COLO668 (cell line): ENCODE results near the gene OTUD3.
"Not testable (repeated sequence)": the region's sequence is repeated elsewhere in the genome, so short reads cannot be mapped to it uniquely, and the experiment has no call there.

Experiments
- DNase-seq: peaks from one replicate; lab custom pipeline; 2025; ENCODE audit not compliant: unreplicated experiment; lab: John Stamatoyannopoulos, UW

The OTUD3 gene

DNA sequence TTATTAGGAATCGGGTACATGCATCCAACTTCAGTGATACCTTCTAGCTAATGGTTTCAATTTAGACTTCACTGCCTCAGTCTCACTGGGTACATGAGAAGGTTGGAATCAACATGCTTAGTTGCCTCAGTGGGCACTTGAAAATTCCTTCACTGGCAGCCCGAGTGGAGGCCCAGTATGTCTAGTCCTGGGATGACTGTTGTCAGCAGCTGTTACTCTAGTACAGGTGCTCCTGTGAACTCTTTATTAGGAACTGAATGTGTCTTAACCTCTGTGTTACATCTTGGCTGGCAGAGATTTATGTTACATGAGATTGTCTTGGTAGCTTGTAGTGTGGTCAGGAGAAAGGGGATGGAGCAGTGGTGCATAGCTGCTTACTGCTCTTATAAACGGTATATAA, 27.8 kb downstream of the OTUD3 start:
- DNase-seq, result no peak

DNA sequence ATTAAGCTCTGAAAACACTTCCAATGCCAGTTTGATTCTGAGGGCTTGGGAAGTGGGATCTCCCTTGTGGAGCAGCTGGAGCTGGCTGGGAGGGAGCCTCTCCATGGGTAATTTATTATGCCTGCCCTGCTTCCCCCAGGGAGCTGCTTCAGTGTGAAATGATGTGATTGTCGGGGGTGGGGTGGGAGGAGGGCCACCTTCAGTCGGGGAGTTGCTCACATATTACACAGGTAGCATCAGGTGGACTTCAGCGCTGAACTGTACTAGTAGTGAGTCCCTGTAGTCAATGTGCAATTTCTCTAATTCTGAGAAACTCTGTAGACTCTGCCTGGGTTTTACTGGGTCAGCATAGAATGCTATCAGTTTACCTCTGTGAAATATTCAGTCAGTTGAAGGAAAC, 28.5 kb downstream of the OTUD3 start:
- no peak for DNase-seq

DNA sequence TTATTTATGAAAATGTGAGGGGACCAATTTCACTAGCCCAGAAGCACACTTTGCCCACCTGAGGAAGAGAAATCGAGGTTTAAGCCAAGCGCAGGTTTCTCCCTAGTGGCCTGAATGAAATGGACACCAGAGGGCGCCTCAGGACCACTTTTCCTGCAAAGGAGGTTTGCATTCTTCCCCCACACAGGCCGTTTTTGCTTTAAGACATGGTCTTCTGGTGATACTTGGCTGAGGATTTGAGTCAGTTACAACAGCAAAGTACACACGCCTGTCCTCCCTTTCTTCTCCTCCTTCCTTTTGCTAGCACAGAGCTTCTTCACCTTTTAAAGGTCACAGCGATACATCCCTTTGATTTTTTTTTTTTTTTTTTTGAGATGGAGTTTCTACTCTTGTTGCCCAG, 35.9 kb downstream of the OTUD3 start:
- peak; percentile 88 for DNase-seq

DNA sequence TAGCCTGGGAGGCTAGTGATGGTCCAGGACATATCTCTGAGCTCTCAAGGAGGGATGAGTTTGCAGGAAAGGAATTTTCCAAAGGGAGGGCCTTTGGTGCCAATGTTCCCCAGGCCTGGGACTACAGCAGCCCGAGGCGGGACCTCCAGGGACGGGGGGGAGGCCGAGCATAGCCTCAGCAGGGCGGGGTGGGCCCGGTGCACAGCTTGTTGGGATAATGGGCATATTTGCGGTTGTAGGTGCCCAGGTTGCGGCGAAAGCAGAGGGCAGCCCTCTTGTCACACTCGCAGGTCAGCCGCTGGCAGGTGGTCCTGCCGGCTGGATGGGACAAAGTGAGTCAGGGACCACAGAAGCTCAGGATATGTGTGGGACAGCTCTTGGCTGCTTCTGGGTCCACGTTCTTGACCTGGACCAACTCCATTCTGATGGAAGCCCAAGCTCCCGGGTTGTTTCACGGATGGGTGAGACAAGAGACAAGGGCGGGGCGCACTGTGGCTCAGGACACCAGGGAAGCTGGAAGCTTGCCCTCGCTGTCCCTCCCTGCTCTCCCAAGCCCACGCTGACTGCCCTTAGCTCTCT, 38.0 kb downstream of the OTUD3 start:
- no peak for DNase-seq

DNA sequence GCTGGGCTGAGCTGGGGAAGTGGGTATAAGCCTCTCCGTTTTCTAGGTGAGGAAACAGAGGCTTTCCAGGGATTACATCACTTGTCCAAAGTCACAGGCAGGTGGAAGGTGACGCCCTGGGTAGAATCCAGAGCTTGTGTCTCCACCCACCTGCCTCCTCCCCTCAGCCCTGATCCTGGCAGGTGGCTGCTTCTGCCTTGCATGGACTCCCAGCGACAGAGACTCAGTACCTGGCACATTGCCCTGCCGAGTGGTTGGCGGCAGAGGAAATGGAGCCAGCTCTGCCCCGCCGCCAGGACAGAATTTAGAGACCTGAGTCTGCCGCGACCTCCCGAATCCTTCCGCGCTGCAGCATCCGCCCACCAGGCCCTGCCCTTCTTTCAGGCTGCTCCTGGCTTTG, 39.1 kb downstream of the OTUD3 start:
- peak; percentile 93 for DNase-seq

DNA sequence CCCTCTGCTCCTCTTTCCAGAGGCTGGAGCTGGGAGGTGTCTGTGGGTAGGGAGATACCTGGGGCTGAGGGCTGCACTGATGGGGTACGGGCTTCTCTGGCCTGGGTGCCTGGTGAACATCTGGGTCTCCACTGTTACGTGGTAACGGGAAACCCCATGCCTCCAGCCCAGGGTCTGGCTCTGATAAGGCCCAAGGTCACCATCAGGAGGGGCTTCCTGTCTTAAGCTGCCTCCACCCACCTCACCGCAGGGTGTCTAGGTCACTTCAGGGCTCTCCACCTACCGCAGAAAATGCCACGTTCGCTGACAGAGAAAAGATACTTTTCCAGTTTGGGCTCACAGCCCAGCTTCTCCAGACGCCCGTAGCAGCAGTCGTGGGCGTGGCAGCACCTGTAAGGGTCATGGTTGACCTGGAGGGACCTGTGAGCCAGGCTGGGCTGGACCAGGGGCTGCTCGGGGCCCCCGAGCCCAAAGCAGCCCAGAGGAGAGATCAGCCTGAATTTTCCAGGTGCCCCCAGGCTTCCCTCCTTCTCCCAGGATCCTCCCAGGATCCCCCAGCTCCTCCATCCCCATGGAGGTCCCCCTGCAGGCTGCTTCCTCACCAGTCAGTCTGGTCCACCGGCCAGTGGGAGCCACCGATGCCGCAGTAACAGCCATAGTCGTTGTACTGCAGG, 40.0 kb downstream of the OTUD3 start:
- no peak for DNase-seq

DNA sequence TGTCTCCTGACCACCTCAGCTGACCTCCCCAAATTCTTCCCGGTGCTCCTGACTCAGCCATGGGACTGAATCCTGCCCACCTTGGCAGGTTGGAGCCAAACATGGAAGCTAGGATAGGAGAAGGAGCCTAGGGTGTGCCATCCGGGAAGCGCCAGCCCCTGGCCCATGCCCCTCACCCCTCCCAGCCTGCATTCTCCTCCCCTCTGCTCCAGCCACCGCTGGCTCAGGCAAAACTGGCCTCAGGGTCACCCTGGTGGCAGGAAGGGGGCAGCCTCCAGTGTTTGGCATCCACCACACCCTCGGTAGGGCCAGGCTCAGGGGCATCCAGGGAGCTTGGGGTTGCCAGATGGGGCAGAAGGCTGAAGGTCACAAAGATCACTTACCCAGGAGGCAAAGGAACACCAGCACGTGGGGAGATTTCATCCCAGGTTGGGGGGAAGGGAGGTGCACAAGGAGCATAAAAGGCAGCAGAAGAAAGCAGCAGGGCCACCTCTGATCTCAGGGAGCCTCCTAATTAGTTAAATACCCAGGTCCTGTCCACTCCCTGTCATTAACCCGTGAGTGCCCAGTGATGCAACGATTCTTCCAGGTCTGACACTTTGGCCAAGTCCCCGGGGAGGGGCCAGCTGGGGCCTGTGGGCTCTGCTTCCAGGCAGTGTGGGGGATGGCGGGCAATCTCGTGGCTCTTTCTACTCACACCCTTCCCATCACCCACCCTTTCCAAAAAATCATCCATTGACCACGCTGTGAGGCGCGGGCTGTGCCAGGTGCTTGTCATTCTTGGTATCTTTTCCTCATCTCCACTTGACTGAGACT, 41.1 kb downstream of the OTUD3 start, which contains the start of gene PLA2G2E:
PLA2G2E (minus strand) TSS at position 481 of the 816 bp plus-strand sequence; CDS start at position 423, 58 bp downstream.
- DNase-seq, result no peak

DNA sequence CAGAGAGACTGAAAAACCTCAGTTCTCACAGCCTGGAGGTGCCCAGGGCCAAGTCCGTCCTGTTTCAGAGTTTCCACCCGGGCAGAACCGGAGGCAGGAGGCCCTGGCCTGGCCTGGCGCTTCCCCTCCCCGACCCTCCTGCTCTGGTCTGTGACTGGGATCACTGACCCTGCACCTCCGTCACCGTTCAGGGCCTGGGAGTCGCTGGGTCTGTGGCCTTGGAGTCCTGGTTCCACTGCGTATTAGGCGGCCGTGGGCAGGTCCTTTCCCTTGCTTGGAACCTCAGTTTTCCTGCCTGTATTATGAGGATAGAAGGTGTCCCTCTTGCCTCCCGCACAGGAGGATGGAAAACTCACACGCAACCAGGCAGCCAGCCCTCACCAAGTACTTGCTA, 41.8 kb downstream of the OTUD3 start:
- DNase-seq, result no peak

DNA sequence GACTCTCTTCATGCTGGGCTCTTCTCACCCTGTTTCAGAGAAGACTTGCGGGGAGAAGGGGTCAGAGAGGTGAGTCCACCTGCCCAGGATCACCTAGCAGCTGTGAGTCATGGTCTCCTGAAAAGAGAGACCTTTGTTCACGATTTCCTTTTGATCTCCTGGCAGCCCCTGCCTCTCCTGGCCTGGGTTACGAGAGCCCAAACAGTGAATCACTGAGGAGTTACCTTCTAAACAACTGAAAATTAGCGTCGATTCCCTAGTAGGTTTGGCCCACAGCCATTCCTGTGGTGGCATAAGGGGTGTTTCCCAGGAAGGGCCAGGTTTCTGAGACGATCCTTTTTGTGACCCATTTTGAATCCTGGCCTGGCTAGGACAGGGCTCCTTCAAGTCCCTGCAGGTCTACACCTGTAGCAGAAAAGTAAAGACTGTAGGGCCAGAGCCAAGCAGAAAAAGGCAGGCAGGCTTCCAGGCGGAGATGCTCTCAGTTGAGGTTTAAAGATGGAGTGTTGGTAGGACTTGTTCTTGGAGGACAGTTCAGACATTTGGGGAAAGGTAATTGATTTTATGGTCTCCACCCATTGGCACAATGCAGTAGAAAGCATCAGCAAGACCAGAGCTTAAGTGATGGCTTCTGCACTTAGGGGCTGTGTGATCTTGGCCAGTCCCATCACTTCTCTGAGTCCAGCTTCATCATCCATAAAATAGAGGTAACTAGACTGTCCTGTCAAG, 43.3 kb downstream of the OTUD3 start:
- DNase-seq, result peak; percentile 50

DNA sequence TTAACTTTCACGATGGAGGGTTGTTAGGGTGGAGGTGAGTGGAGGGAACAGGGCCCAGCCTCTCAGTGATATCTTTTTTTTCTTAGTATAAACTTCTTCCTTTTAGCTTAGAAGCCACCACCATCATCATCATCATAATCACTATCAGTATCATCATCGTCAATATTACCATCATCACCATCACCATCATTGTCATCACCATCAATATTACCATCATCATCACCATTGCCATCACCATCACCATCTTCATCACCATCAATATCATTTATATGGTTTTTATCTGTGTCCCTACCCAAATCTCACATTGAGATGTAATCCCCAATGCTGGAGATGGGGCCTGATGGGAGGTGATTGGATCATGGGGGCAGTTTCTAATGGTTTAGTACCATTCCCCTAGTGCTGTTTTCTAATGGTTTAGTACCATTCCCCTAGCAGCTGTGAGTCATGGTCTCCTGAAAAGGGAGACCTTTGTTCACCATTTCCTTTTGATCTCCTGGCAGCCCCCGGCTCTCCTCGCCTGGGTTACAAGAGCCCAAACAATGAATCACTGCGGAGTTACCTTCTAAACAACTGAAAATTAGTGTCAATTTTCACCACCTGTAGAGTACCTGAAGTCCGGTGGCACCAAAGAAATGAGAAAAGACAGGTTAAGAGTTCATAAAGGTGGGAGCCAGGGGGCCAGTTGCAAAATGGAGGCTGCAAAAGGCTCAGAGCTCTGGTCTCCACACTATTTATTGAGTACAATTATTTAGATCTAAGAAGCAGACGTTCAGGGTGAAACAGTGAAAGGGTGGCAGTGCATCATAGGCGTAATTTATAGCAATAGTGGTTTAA, 44.3 kb downstream of the OTUD3 start:
- peak; percentile 34 for DNase-seq

DNA sequence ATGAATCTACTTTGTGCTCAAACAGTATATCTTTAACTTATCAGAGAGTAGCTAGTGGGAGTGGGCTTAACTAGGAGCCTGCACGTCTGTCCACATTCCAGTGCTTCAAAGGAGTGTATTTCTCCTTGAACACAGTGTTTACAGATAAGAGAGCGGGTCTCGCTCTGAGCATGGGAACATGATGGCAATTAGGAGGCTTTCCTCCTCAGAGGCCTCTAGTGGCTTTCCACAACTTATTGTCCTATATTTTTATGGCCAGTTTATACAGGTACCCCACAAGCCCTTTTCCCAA, 44.9 kb downstream of the OTUD3 start:
- not testable (repeated sequence) for DNase-seq

DNA sequence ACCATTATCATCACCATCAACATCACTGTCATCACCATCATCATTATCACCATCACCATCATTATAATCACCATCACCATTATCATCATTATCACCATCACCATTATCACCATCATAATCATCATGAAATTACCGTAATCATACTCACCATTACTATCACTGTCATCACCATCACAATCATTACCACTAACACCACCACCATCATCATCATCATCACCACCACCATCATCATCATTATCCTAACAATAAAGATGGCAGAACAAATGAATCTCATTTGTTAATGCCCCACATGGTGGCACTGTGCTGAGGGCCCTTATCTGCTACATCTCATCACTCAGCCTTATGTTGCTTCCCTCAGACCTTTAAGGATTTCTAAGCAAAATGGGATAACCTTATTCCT, 50.7 kb downstream of the OTUD3 start:
- no peak for DNase-seq

DNA sequence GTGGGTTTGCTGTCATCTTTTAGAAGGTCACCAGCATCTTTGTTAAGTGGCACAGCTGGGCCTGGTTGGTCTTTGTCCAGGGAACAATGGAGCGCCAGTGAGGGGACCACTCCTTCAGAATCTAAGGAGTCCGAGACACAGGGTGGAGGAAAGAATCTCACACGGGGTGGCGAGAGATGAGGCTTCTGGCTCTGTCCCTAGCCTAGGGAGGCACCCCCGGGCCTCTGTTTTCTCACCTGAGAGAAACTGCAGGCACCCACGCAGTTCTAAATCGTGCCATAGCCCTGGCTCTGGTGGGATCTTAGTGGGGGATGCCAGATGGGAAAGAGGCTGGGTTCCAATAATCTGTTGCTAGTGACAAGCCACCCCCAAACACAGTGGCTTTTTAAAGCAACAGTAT, 52.1 kb downstream of the OTUD3 start:
- DNase-seq, result no peak

DNA sequence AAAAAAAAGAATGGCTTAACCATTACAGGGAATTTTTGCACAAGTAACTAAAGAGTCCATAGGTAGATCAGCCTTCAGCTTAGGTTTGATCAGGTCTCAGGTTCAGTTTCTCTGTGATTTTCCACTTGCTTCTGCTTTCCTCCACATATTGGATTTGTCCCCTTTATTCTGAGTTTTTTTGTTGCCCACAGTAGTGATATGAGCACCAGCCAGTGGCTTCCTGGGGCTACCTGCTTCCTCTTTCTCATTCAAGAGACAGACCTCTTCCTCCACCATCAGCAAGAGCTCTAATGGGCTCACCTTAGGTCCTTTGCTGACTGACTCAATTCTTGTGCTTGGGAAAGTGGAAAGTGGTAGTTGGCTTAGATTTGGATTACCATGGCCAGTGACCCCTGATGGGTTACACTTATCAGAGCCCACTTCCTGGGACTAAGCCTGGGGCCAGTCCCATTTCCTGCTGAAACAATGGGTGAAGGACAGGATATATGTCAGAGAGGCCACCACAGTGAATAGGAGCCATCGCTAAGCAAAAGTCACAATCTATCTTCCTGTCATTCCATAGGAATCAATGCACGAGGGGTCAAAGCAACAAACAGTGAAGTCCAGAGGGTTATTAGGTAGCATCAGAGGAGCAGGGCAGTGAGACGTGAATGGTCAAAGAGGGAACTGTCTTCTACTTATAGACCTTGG, 54.0 kb downstream of the OTUD3 start:
- DNase-seq, result no peak

DNA sequence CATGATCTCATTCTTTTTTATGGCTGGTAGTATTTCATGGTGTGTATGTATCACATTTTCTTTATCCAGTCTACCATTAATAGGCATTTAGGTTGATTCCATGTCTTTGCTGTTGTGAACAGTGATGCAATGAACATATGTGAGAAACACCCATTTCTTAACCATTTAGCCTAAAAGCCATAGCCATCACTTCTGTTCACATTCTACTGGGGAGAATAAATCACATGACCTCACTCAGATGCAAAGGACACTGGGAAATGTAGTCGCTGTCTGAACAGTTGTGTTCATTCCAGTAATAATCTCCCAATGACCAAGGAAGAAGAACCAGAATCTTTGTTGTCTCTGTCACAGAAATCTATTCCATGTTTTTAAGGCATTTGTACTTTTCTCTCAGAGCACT, 56.3 kb downstream of the OTUD3 start:
- DNase-seq, result no peak

DNA sequence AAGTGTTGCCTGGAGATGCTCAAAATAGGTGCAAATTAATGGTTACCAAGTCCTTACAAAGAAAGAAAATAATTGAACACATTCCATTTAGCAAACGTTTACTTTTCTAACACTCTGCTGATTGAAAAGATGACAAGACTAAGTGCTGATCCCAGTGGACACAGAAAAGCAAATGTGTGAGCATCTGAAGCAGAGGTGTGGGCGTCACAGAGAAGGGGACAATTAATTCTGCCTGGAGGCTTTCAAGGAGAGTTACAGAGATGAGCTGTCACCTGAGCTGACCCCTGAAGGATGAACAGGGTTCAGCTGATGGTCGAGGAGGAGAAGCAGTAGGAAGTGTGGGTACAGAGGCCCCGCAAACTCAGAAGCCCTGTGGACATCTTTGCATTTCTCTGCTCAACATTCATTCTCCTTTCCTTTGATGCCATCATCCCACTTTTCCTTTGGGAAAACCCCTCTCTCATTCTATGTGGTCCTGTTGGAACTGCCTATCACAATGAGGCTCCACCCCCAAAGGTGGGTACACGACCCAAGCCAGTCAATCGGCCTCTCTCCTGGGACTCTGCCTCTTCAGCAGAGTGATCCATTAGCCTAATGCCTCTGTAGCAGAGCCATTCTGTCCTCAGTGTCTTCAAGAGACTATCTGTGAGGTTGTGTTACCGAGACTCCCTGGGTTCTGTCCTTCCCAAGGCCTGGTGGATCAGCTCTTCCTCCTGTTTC, 58.5 kb downstream of the OTUD3 start:
- DNase-seq, result no peak

DNA sequence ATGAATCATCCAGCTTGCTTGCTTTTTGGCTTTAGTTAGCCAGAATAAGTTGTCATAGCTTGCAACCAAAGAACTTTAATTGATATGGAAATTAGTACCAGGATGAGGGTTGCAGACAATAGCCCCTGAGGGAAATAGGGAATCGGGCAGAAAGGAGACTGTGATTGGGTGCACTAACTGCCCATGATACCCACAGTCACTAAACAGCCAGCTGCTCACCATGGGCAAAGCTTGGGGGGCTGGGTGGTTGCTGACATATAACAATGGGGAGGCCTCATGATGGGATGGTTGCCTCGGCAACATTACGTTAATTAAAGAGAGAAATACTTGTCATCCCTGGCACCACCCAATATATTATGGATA, 59.0 kb downstream of the OTUD3 start:
- no peak for DNase-seq

DNA sequence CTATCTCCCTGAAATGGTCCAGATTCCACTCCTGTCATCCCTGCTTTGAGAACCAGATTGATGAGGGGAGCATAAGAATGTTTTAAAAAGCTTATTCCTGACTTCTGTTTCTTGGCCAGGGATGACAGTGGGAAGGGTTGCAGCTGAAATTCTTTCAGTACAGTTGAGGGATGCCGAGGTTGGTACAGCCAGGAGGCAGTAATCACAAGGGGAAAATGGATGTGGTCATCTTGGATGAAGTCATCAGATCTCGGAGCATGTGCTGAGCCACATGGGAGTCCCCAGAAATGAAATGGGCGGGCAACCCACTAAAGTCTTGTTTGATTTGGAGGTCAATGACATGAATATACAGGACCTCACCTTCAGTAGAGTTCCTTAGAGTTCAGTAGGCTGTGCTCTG, 59.9 kb downstream of the OTUD3 start:
- no peak for DNase-seq

DNA sequence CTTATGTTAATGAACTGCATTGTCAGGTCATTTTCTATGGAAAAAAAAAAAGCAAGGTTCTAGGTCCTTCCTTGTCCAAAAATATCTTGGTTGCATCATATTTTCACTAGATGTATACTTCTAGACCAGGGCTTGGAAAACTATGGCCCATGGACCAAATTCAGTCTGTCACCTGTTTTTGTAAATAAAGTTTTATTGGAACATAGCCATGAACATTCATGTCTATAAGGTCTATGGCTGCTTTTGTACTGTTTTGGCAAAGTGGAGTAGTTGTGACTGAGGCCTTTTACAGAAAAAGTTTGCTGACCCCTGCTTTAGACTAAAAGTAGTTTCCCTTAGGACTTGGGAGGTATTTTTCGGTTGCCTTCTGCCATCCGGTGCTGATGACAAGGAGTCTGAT, 60.5 kb downstream of the OTUD3 start:
- DNase-seq, result no peak

DNA sequence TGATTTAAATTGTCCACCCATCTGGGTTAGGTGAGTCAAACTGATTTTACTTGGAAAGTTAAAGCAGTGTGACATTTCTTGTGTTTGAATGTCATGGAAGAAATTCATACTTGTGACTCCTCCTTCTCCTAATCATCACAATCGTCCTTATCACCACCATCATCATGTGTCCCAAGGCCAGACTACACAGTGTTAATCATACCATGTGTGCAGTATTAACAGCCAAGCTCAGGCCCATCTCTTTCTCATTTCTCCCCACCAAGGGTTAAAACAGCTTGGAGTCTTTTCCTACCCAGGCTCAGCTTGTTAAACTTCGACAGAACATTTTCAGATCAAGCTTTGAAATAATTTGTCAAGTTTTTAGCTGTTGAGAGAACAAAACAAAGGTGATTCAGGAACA, 63.7 kb downstream of the OTUD3 start:
- no peak for DNase-seq
